NCI-H526 treated with DMSO at 0.1 percent for 48 hours (cell line): ENCODE data around the gene HES7.
"Not testable (repeated sequence)": the region's sequence is repeated elsewhere in the genome, so short reads cannot be mapped to it uniquely, and the experiment has no call there.

ENCODE experiments used
- DNase-seq: peaks from one replicate; lab custom pipeline; 2025; lab: John Stamatoyannopoulos, UW

Gene HES7

GRCh38 chr17:8123695-8124349 is at the start of gene HES7:
Gene HES7, minus strand, starts transcription at chr17:8124106. Its CDS starts 22 bp downstream, at chr17:8124084.
- DNase-seq = no peak

DNA sequence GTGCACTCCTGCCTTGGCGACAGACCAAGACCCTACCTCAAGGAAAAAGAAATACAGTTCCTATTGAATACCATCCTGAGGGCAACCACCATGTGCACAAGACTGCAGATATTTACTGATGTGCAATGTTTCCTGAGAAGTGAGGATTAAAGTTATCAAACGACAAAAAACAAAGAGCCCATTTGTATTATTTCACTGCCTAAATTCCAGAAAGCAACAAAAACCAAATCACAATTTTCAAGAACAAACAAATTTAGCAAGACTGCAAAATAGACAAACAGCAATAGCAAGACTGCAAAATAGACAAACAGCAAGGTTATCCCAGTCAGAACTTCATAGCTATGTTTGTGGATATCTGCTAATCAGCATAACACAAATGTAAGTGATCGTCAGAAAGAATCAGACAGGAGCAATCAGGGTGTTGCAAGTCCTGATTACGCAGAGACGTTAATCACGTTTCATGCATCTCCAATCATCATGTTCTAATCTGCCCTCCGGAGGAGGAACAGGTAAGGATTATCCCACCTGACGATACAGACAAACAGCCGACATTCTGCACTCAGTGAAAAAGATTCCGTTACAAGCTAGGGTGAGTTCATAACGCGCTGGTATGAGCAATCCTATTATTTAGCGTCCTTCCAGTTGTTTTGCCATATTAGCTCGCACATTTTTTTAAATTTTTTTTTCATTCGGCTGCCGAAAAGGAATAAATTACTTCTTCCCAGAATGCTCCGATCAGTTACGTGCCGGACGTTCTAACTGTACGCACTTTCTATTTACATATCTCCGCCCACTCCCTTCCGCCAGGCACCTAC is 49.4 kb upstream of the HES7 start:
- peak; percentile 92 for DNase-seq

GRCh38 chr17:8170186-8170585 is 46.3 kb upstream of the HES7 start:
- not testable (repeated sequence) for DNase-seq

- no peak for DNase-seq
Measured at GRCh38 chr17:8167526-8167925, 43.6 kb upstream of the HES7 start.

GRCh38 chr17:8166731-8167130 is 42.8 kb upstream of the HES7 start:
- no peak for DNase-seq

- no peak for DNase-seq
Measured at GRCh38 chr17:8164815-8165131, 40.9 kb upstream of the HES7 start.

- DNase-seq = no peak
Measured at GRCh38 chr17:8163978-8164814, 40.3 kb upstream of the HES7 start.

DNA sequence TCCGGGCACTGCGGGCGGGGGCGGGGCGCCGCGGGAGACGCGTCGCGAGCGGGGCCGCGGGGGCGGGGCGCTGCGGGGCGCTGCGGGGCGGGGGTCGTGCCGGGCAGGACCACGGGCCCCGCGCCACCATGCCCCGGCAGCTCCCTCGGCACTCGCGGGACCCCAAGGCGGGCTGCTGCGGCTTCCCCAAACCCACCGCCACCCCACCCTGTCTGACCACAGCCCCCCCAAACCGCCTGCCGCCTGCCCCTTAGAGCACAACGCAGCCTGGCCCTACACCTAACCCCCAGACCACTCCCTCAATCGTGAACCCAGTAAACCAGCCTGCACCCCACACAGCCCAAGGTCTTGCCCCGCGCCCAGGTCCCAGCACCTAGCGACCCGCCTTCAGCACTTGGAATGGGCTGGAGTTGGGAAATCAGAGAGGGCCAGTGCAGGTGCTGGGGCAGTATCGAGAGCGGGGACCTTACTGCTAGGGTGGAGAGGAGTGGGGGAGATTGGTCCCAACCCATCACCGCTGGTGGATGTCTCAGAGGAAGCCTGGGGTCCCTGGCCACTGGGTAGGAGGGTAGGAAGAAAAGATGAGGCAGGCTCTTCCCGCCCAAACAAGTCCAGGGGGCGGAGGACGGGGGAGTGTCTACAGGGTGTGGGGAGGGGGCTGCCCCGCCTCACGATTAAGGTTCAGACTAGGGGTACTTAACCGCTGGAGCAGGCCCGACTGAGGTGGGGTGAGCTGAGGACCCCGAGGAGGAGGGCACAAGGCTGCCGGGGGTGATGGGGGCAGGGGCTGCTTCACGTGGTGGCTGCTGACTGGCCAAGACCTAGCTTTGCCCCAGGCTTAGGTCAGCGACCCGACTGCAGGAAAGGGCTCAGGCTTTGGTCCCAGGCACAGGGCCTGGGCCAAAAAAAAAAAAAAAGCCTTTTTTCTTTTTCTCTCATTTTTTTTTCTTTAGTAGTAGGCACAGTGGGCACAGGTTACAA is 39.4 kb upstream of the HES7 start:
- no peak for DNase-seq

DNA sequence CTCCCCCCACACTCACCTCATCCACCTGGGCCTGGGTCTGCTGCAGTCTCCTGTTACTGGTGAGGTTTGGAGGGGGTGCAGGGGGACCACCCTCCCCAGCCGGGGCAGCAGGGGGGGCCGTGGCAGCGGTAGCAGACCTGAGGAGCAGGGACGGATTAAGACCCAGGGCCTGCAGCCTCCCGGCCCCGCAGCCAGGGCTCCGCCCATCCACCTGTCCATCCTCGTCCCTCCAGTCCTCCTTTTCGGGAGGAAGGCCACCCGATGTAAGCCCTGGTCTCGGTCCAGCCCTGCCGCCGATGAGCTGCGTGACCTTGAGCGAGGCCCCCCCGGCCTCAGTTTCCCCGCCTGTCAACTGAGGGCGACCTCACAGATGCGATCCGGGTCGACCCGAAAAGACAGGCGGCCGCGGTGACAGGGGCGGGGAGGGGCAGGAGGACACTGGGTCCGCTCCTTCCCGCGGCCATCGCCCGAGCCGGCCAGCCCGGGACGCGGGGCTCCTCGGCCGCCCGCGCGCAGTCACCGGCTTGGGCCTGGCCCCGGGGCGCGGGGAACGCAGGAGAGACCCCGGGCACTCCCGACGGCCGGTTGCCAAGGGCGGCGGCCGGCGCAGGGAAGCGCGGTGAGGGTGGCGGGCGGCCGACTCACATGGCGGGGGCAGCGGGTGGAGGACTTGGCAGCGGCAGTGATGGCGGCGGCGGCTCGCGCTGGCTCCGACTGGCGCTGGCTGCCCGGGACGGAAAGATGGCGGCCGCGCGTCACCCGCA is 38.5 kb upstream of the HES7 start, which contains the start of gene VAMP2:
Gene VAMP2 (minus strand): TSS at position 716 of the 764 bp plus-strand sequence. CDS start 69 bp downstream, at position 647.
- no peak for DNase-seq

DNA sequence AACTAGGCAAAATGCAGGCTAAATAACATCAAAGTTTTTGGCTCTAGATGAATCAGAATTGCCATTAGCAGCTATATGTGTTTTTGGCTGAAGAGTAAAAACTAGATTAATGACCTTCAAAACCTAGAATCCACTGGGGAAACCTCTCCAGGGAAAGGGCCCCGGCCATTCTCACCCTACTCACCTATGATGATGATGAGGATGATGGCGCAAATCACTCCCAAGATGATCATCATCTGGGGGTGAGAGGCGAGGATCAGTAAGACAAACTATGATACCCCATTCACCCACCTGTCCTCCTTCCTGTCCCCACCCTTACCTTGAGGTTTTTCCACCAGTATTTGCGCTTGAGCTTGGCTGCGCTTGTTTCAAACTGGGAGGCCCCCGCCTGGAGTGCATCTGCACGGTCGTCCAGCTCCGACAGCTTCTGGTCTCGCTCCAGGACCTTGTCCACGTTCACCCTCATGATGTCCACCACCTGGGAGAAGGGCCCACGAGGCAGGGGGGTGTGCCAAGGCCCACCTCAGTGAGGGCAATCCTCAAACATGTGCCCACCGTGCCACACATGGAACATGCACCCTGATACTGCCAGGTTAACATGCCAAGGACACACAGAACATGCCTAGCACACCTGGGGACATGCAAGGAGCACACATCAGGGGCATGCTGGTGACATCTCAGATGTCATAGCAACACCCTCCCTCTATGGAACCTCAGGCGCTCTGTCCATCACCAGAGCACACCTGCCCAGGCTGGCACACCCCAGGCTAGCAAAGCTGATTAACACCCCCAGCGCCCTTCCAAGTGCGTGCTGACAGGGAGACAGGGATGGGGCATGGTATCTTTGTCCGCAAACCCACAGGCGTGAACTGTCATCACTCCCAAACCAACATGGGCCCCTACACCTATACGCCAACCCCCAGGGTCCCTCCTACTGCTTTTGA is 37.7 kb upstream of the HES7 start:
- DNase-seq = no peak

- DNase-seq = no peak
Measured at GRCh38 chr17:8160741-8161221, 36.9 kb upstream of the HES7 start.

GRCh38 chr17:8160224-8160577 is 36.3 kb upstream of the HES7 start:
- DNase-seq = no peak

DNA sequence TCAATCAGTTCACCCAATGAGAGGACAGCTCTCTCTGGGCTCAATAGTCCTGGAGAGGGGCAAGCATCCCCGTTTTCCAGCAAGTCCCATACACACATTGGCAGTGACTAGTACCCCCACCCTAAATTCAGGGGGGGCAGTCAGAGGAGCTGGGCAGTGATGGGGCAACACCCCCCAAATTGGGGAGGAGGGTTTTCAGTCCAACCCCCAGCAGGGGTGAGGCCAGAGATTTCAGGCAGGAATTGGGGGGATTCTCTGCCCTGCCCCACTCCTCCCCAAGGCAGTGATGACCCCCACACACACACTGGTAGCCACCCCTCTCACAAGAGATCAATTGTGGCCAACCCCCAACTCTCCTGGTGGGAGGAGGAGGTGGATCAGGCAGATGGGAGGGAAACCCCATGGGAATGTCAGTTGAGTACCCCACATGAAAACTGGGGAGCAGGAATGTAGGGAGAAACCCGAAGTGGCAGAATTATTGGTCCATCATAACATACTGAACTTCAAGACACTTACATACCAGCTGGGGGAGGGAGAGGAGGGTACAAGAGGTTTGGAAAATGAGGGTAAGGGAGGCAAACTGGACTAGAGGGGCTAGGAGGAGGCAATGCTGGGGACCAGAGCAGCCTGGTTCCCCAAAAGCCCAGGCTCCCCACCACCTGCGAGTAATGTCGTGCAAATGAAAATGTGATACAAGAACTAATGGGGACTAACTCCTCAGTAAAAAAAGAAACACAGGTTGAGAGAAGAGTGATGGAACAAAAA is 35.7 kb upstream of the HES7 start:
- DNase-seq = no peak

GRCh38 chr17:8159032-8159400 is 35.1 kb upstream of the HES7 start:
- no peak for DNase-seq

DNA sequence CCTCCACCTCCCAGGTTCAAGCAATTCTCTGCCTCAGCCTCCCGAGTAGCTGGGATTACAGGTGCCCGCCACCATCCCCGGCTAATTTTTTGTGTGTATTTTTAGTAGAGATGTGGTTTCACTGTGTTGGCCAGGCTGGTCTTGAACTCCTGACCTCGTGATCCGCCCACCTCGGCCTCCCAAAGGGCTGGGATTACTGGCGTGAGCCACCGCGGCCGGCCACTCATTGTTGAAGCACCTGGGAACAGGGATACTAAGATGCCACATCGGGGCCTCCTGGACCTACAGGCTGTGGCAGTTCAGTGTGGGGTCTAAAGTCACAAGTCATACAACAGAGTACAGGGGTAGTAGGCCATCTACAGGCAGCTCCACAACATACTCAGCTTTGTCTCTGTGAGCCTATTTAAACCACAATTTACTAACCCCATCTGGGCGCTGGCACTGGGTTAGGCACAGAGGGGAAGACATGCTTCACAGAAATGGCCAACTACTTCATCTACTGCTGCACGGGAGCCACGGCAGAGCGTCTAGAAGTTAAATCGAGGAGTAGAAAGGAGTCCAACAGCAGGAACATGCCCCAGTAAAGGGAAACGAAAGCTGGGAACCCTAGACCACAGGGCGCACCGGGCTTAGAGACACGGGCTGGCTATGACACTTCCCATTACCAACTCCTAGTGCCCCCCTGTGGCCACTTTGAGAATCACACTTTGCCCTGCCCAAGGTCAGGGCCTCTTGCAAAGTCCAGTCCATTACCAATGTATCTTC is 34.5 kb upstream of the HES7 start:
- peak; percentile 15 for DNase-seq

DNA sequence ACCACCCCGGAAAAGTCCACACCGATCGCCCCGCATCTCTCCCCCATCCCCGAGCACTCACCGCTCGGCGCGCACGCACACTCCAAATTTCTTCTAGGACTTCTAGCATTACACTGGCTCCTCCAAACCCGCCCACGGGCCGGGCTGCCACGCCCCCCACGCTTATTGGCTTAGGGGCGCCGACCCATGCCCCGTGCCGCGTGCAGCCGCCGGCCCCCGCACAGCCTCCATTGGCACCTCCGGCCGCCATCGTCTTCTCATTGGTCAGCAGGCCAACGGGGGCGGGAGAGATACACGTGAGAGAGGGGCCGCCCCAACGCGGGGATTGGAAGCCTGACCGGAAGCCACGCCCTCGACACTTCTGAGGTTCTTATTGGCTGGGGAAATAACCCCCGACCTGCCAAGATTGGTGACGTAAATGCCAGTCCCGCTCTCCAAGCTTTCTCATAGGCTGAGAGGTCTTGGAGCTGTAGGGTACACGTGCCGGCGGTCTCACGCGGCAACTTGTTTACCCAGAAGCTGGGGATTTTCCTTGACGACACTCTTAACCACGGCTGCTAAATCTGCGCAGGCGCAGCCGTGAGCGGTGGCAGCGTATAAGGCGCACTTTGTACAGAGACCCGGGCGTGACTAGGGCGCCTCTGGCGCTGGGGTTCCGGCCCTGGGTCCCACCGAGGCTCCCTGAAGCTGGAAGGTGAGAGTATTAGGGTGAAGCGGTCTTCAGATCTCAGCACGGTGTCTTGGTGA is 32.5 kb upstream of the HES7 start:
- DNase-seq = peak; percentile 96

DNA sequence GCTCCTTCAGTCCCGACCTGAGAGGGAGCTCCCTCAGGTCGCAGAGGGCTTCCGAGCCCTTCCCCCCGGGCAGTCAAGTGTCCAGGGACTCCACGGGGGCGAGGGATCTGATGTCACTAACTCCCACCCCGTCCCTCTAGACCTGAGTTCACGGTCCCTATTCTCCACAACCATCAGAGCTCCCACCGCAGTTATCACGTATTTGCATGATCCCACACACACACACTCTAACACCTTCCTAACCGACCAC is 32.0 kb upstream of the HES7 start:
- DNase-seq = no peak
